ENCODE data around the gene DES. TPM values are rescaled to one million over a fixed set of nuclear protein-coding genes. Genes with fewer than 3 reads are reported as not detected.

DES gene
- total RNA-seq, 6 donors from 2014 or later: 39.7 to 299 (median 70.8) TPM

- DNase-seq (peak; percentile 72 to 88), ATAC-seq (ENCODE audit: low FRiP score in 2 of 2) (peak in 1 of 2 donors; percentile 75)
- H3K36me3 ChIP-seq: no peaks in the 10 kb centered on the region
- TF ChIP-seq POLR2A (IDR thresholded peaks at IDR 0.05) (no peak), EP300 (IDR thresholded peaks at IDR 0.05) (no peak), POLR2AphosphoS5 (IDR thresholded peaks at IDR 0.05) (no peak), CTCF (IDR thresholded peaks at IDR 0.05) (peak; percentile 65 to 86 (median 70))
- peaks cover 0 to 5% (median 2%) of the 10 kb centered on the region in 4 donors for H3K4me1 ChIP-seq
- WGBS, 2 donors: 35 to 38% methylated on average over 13 to 14 of the region's 14 CpGs
- H3K9me3 ChIP-seq: no peaks in the 10 kb centered on the region
- H3K27me3 ChIP-seq: peaks cover 0 to 4% (median 0%) of the 10 kb centered on the region in 4 donors
- H3K4me3 ChIP-seq: no peak overlapping the region
- no peak overlapping the region for H3K27ac ChIP-seq
Measured at GRCh38 chr2:219475697-219476651, 57.8 kb downstream of the DES start.

Other genes with a start within 250 kb of the DES start
- gene SLC23A3, start 248.3 kb upstream of the DES start, total RNA-seq: 1 to 10 TPM in 4 of 6 donors, under 1 TPM in 2; 0.33 to 6.3 (median 2.6) TPM
- 10 to 100 TPM; 42.7 to 86.8 (median 49.4) TPM for gene CNPPD1, start 241.5 kb upstream of the DES start, total RNA-seq
- gene RETREG2, start 240.1 kb upstream of the DES start, total RNA-seq: 100 to 1,000 TPM in 1 of 6 donors, 10 to 100 TPM in 5; 46.1 to 100 (median 60.5) TPM
- gene ZFAND2B, start 211.6 kb upstream of the DES start, total RNA-seq: 10 to 100 TPM; 38.7 to 59.7 (median 43.3) TPM
- gene ABCB6, start 199.4 kb upstream of the DES start, total RNA-seq: 10 to 100 TPM; 11.0 to 35.6 (median 21.9) TPM
- gene ATG9A, start 188.7 kb upstream of the DES start, total RNA-seq: 10 to 100 TPM; 40.9 to 57.7 (median 49.8) TPM
- 100 to 1,000 TPM in 2 of 6 donors, 10 to 100 TPM in 4; 26.0 to 339 (median 67.2) TPM for gene ANKZF1, start 188.6 kb upstream of the DES start, total RNA-seq
- gene GLB1L, start 172.9 kb upstream of the DES start, total RNA-seq: 10 to 100 TPM in 3 of 6 donors, 1 to 10 TPM in 3; 4.1 to 19.5 (median 11.9) TPM
- 10 to 100 TPM; 12.6 to 28.3 (median 15.7) TPM for gene STK16, start 172.9 kb upstream of the DES start, total RNA-seq
- gene TUBA4B, start 165.1 kb upstream of the DES start, total RNA-seq: 1 to 10 TPM in 5 of 6 donors, under 1 TPM in 1; 0.26 to 8.9 (median 3.1) TPM
- gene TUBA4A, start 164.5 kb upstream of the DES start, total RNA-seq: 10 to 100 TPM; 17.8 to 52.1 (median 40.3) TPM
- gene DNAJB2, start 139.0 kb upstream of the DES start, total RNA-seq: 10 to 100 TPM; 58.6 to 86.1 (median 75.5) TPM
- gene PTPRN, start 109.0 kb upstream of the DES start, total RNA-seq: 1 to 10 TPM in 2 of 6 donors, under 1 TPM in 2, not detected in 2; 0.20 to 4.4 (median 0.68) TPM
- gene RESP18, start 85.6 kb upstream of the DES start, total RNA-seq: not detected
- 100 to 1,000 TPM in 1 of 6 donors, 10 to 100 TPM in 5; 31.9 to 141 (median 75.1) TPM for gene DNPEP, start 30.5 kb upstream of the DES start, total RNA-seq
- 1 to 10 TPM; 2.3 to 8.9 (median 4.9) TPM for gene SPEG, start 16.5 kb downstream of the DES start, total RNA-seq
- gene GMPPA, start 80.5 kb downstream of the DES start, total RNA-seq: 10 to 100 TPM; 20.8 to 38.5 (median 24.9) TPM
- under 1 TPM in 3 of 6 donors, not detected in 3; 0.20 to 0.34 (median 0.29) TPM for gene ASIC4, start 96.1 kb downstream of the DES start, total RNA-seq
- gene CHPF, start 125.4 kb downstream of the DES start, total RNA-seq: 100 to 1,000 TPM in 2 of 6 donors, 10 to 100 TPM in 4; 41.9 to 125 (median 60.2) TPM
- gene TMEM198, start 125.7 kb downstream of the DES start, total RNA-seq: 10 to 100 TPM in 1 of 6 donors, 1 to 10 TPM in 5; 1.9 to 12.6 (median 4.2) TPM
- 100 to 1,000 TPM in 2 of 6 donors, 10 to 100 TPM in 4; 38.2 to 303 (median 67.4) TPM for gene OBSL1, start 153.2 kb downstream of the DES start, total RNA-seq
- 1 to 10 TPM in 1 of 6 donors, under 1 TPM in 2, not detected in 3; 0.24 to 7.3 (median 0.43) TPM for gene INHA, start 153.9 kb downstream of the DES start, total RNA-seq
- gene STK11IP, start 179.5 kb downstream of the DES start, total RNA-seq: 10 to 100 TPM; 16.0 to 77.5 (median 35.6) TPM
- gene SLC4A3, start 209.3 kb downstream of the DES start, total RNA-seq: 10 to 100 TPM in 1 of 6 donors, 1 to 10 TPM in 3, under 1 TPM in 2; 0.30 to 14.7 (median 2.1) TPM